Measurements from ENCODE around the gene ZNF284.
"Not testable (repeated sequence)": the region's sequence is repeated elsewhere in the genome, so short reads cannot be mapped to it uniquely, and the experiment has no call there.

The ZNF284 gene

DNA sequence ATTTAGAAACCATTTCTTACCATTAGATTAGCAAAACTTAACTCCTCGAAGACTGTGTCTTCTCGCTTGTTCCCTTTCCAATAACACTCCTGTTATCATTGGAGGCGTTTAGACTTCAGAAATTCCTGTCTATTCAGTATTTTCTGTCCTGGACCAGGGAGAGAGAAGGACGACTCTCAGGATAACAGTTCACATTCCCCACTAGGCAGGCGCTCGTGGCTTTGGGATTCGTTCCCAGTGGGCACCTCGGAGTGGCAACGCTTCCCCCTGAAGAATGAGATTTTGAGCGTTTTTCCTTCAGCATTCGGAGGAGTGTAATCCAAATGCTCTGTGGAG lies 40.8 kb downstream of the ZNF284 start:
- no peak for DNase-seq

DNA sequence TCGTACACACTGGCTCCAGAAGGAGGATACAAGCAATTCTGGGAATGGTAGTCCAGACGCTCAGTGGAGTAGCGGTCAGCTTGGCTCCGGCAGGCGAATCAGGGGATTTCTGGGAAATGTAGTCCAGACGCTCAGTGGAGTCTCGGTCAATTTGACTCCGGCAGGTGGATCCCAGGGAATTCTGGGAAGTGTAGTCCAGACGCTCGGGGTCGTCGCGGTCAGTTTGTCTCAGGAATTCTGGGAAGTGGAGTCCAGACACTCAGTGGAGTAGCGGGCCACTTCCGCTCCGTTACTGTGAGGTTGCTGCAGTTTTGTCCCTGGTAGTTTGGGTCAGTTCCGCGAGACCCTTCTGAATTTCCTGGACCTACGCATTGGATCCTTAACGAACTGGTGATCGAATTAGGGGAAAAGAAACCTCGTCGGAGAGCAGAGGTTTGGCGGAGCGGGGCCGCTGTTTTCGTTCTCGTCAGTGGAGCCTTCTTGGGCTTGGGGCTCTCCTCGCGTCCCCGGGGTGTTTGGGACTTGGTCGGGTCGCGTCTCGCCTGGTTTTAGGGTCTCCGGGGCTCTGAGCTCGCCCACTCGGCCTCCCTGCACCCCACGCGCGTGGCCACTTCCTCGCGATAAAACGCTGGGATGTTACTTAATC lies 41.3 kb downstream of the ZNF284 start, which contains the start of gene ZNF225:
Gene ZNF225 (plus strand): TSS at position 262 of the 646 bp plus-strand sequence. CDS start 2,429 bp downstream, outside the sequence.
- DNase-seq: peak; percentile 95

DNA sequence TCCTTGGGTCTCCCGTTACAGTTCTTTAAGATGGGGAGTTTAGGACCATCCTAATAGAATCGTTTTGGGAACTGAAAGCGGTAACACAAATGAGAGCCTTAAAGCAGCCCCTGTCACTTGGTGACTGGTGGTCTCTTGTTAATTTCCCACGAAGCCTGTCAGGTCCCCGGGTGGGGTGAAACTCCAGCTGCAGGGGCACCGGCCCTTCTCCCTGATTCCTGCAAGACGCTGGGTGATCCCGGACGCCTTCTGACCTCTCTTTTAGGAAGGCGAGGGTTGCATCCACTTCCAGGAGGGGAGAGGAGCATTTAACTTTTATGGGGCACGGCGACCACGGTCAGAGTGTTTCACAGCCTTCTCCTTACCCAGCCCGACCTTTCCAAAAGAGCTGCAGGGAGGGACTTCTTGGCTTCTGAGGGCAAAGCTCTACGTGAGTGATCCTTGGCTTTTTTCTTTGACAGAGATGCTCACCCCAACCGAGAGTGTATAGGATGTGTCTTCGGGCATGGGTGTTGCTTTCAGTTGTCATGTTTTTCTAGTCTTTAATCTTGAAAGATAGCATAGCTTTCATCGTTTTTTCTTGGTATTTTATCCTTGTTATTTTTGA lies 41.9 kb downstream of the ZNF284 start:
- no peak for DNase-seq

DNA sequence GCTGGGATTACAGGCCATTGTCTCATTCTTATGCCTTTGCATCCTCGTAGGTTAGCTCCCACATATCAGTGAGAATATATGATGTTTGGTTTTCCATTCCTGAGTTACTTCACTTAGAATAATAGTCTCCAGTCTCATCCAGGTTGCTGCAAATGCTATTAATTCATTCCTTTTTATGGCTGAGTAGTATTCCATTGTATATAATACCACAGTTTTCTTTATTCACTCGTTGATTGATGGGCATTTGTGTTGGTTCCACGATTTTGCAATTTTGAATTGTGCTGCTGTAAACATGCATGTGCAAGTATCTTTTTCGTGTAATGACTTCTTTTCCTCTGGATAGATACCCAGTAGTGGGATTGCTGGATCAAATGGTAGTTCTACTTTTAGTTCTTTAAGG lies 49.2 kb downstream of the ZNF284 start:
- DNase-seq: not testable (repeated sequence)

DNA sequence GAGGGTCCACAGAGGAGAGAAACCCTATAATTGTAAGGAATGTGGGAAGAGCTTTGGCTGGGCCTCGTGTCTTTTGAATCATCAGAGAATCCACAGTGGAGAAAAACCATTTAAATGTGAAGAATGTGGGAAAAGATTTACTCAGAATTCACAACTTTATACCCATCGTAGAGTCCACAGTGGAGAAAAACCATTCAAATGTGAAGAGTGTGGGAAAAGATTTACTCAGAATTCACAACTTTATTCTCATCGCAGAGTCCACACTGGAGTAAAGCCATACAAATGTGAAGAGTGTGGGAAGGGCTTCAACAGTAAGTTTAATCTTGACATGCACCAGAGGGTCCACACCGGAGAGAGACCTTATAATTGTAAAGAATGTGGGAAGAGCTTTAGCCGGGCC lies 60.0 kb downstream of the ZNF284 start:
- no peak for DNase-seq

Measured in NCI-H510A treated with DMSO at 0.1 percent for 48 hours (cell line).